ENCODE measurements around the gene CEP295NL. TPM values are rescaled to one million over a fixed set of nuclear protein-coding genes. Genes with fewer than 3 reads are reported as not detected.

Gene CEP295NL
- total RNA-seq, 1 experiment from 2014 or later, result 1.5 TPM

GRCh38 chr17:78950870-78951269 is 47.9 kb upstream of the CEP295NL start:
- intact Hi-C loops (cut with micrococcal nuclease; ENCODE audit: unreplicated experiment), result no loop called here
- Histone ChIP-seq H3K27me3 (replicated peaks; ENCODE audit: insufficient read depth, low read depth, low read length, poor library complexity) (no peaks in the 10 kb centered on the region), H3K27ac (ENCODE audit: low read depth, low read length, poor library complexity, severe bottlenecking) (no peak overlapping the region), H3K9me3 (ENCODE audit: low read depth, low read length, poor library complexity, severe bottlenecking) (peaks cover 16% of the 10 kb centered on the region), H3K4me1 (ENCODE audit: insufficient read depth, low read length, poor library complexity, severe bottlenecking) (no peaks in the 10 kb centered on the region), H3K4me3 (ENCODE audit: low read depth, low read length, poor library complexity, severe bottlenecking) (no peak overlapping the region), H3K36me3 (ENCODE audit: insufficient read depth, low read length, poor library complexity, severe bottlenecking) (no peaks in the 10 kb centered on the region)
- POLR2A ChIA-PET (ENCODE audit: low non-redundant PET), result no interaction called here
- no peak for DNase-seq (ENCODE audit: low spot score)
- CTCF ChIA-PET, result no interaction called here
- TF ChIP-seq CTCF (conservative IDR thresholded peaks at IDR 0.05; ENCODE audit: low read depth, low read length) (no peak), EZH2 (IDR thresholded peaks at IDR 0.05; ENCODE audit: borderline replicate concordance, low read depth, low read length, poor library complexity, severe bottlenecking) (no peak)
- BruUV-seq (replicated peaks), result no TSS peak

- CTCF ChIA-PET, result no interaction called here
- intact Hi-C loops (cut with micrococcal nuclease; ENCODE audit: unreplicated experiment), result no loop called here
- Histone ChIP-seq H3K9me3 (ENCODE audit: low read depth, low read length, poor library complexity, severe bottlenecking) (peaks cover 16% of the 10 kb centered on the region), H3K4me1 (ENCODE audit: insufficient read depth, low read length, poor library complexity, severe bottlenecking) (no peaks in the 10 kb centered on the region), H3K27ac (ENCODE audit: low read depth, low read length, poor library complexity, severe bottlenecking) (no peak overlapping the region), H3K27me3 (replicated peaks; ENCODE audit: insufficient read depth, low read depth, low read length, poor library complexity) (no peaks in the 10 kb centered on the region), H3K4me3 (ENCODE audit: low read depth, low read length, poor library complexity, severe bottlenecking) (no peak overlapping the region), H3K36me3 (ENCODE audit: insufficient read depth, low read length, poor library complexity, severe bottlenecking) (no peaks in the 10 kb centered on the region)
- no peak for DNase-seq (ENCODE audit: low spot score)
- POLR2A ChIA-PET (ENCODE audit: low non-redundant PET), result no interaction called here
- no TSS peak for BruUV-seq (replicated peaks)
- TF ChIP-seq CTCF (conservative IDR thresholded peaks at IDR 0.05; ENCODE audit: low read depth, low read length) (no peak), EZH2 (IDR thresholded peaks at IDR 0.05; ENCODE audit: borderline replicate concordance, low read depth, low read length, poor library complexity, severe bottlenecking) (no peak)
Observed at GRCh38 chr17:78947235-78948149, 44.5 kb upstream of the CEP295NL start.

- no TSS peak for BruUV-seq (replicated peaks)
- Histone ChIP-seq H3K27ac (ENCODE audit: low read depth, low read length, poor library complexity, severe bottlenecking) (no peak overlapping the region), H3K36me3 (ENCODE audit: insufficient read depth, low read length, poor library complexity, severe bottlenecking) (no peaks in the 10 kb centered on the region), H3K4me3 (ENCODE audit: low read depth, low read length, poor library complexity, severe bottlenecking) (no peak overlapping the region), H3K27me3 (replicated peaks; ENCODE audit: insufficient read depth, low read depth, low read length, poor library complexity) (no peaks in the 10 kb centered on the region), H3K4me1 (ENCODE audit: insufficient read depth, low read length, poor library complexity, severe bottlenecking) (no peaks in the 10 kb centered on the region), H3K9me3 (ENCODE audit: low read depth, low read length, poor library complexity, severe bottlenecking) (peaks cover 16% of the 10 kb centered on the region)
- TF ChIP-seq EZH2 (IDR thresholded peaks at IDR 0.05; ENCODE audit: borderline replicate concordance, low read depth, low read length, poor library complexity, severe bottlenecking) (no peak), CTCF (conservative IDR thresholded peaks at IDR 0.05; ENCODE audit: low read depth, low read length) (no peak)
- intact Hi-C loops (cut with micrococcal nuclease; ENCODE audit: unreplicated experiment), result no loop called here
- ChIA-PET CTCF (no interaction called here), POLR2A (ENCODE audit: low non-redundant PET) (no interaction called here)
- DNase-seq (ENCODE audit: low spot score), result no peak
Observed at GRCh38 chr17:78946631-78947030, 43.6 kb upstream of the CEP295NL start.
